ENCODE data around the gene SCAMP2. TPM values are rescaled to one million over a fixed set of nuclear protein-coding genes. Genes with fewer than 3 reads are reported as not detected.

Gene SCAMP2
- total RNA-seq, 1 experiment from 2014 or later, result 50.2 TPM

DNA sequence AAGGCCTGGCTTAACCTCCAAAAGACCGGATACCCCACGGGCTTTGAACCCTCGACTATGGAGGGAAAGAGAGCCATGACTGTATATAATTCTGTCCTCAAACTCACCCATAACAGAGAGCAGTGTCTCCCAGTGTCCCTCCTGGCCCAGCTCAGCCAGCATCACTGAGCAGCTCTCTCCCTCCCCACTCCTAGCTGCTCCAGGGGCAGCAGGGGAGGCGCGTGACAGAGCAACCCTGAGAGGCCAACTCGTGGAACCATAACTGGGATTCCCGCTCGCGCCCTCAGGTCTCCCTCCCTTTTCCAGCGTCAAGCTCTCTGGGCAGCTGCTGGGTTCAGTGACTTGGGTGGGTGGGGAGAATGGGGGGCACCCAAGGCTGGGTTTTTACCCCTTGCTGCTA lies 47.3 kb downstream of the SCAMP2 start:
- Histone ChIP-seq H3K27ac (ENCODE audit: insufficient read length, low read depth, low read length) (no peak overlapping the region), H2BK12ac (ENCODE audit: insufficient read length, low read depth, low read length) (no peak overlapping the region), H3K18ac (ENCODE audit: insufficient read length, low read depth, low read length) (no peak overlapping the region), H3K14ac (ENCODE audit: insufficient read depth, low read length) (no peak overlapping the region), H3K4me2 (ENCODE audit: insufficient read depth, insufficient read length, low read length) (no peak overlapping the region), H4K91ac (ENCODE audit: insufficient read length, low read depth, low read length) (no peak overlapping the region), H4K20me1 (ENCODE audit: control insufficient read depth, insufficient read depth, insufficient read length) (no peaks in the 10 kb centered on the region), H3K9me3 (ENCODE audit: control insufficient read depth, low read depth, low read length) (no peaks in the 10 kb centered on the region), H3K4ac (ENCODE audit: low read depth, low read length) (no peak overlapping the region), H3K9ac (ENCODE audit: extremely low read depth, insufficient read length, low read length) (no peak overlapping the region), H2BK5ac (ENCODE audit: insufficient read length, low read length) (no peak overlapping the region), H3T11ph (ENCODE audit: low read length) (no peak overlapping the region), H3K23me2 (ENCODE audit: insufficient read length, low read depth, low read length, poor library complexity, severe bottlenecking) (no peaks in the 10 kb centered on the region), H3K27me3 (ENCODE audit: insufficient read depth, low read length) (peaks cover 10% of the 10 kb centered on the region; the same call in 1 of the 2 replicates), H2BK20ac (ENCODE audit: low read depth, low read length, poor library complexity, severe bottlenecking) (no peak overlapping the region), H4K5ac (ENCODE audit: insufficient read length, low read depth, low read length) (no peak overlapping the region), H3K79me1 (ENCODE audit: insufficient read depth, low read depth, low read length, poor library complexity, severe bottlenecking) (no peaks in the 10 kb centered on the region), H2AFZ (ENCODE audit: low read length) (no peak overlapping the region), H3K79me2 (ENCODE audit: insufficient read depth, low read length) (no peaks in the 10 kb centered on the region), H2BK120ac (ENCODE audit: low read depth, low read length, poor library complexity, severe bottlenecking) (no peak overlapping the region), H2BK15ac (ENCODE audit: low read depth, low read length) (no peak overlapping the region), H4K8ac (replicated peaks; ENCODE audit: insufficient read length, low read depth, low read length) (no peak overlapping the region), H2AK5ac (ENCODE audit: insufficient read length, low read length) (no peak overlapping the region), H3K4me1 (ENCODE audit: insufficient read depth, low read length) (no peaks in the 10 kb centered on the region), H3K56ac (ENCODE audit: insufficient read length, low read depth, low read length) (no peak overlapping the region), H3K23ac (ENCODE audit: insufficient read length, low read depth, low read length) (no peak overlapping the region)
- Mint-ChIP-seq H3K4me1 (peaks cover 9 to 38% of the 10 kb centered on the region in 2 experiments), H3K27me3 (ENCODE audit: low read depth) (peaks cover 66% of the 10 kb centered on the region), H3K27ac (no peak overlapping the region), H3K9me3 (no peaks in the 10 kb centered on the region), H3K4me3 (peak overlapping the region in 1 of 2 experiments; percentile 53; a peak in 2 of 5 replicates), H3K36me3 (ENCODE audit: insufficient read depth in 1 of 3, low read depth in 3 of 3) (no peaks in the 10 kb centered on the region)
- no CpG with 5 or more reads among the region's 10 CpGs for WGBS (ENCODE audit: extremely low coverage, insufficient read length, low lambda C conversion rate)
- DNase-seq, result no peak
- TF ChIP-seq, protein P1, sequence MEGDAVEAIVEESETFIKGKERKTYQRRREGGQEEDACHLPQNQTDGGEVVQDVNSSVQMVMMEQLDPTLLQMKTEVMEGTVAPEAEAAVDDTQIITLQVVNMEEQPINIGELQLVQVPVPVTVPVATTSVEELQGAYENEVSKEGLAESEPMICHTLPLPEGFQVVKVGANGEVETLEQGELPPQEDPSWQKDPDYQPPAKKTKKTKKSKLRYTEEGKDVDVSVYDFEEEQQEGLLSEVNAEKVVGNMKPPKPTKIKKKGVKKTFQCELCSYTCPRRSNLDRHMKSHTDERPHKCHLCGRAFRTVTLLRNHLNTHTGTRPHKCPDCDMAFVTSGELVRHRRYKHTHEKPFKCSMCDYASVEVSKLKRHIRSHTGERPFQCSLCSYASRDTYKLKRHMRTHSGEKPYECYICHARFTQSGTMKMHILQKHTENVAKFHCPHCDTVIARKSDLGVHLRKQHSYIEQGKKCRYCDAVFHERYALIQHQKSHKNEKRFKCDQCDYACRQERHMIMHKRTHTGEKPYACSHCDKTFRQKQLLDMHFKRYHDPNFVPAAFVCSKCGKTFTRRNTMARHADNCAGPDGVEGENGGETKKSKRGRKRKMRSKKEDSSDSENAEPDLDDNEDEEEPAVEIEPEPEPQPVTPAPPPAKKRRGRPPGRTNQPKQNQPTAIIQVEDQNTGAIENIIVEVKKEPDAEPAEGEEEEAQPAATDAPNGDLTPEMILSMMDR (conservative IDR thresholded peaks at IDR 0.05), result no peak
